Esophagus mucosa (tissue), 1 donor: Measurements from ENCODE around the gene MAST4. TPM values are rescaled to one million over a fixed set of nuclear protein-coding genes. Genes with fewer than 3 reads are reported as not detected.

ENCODE experiments used
- ATAC-seq: fragments of 200-7000 bp; cut with Tn5 transposase; one replicate; pipeline ENCODE4 v1.9.1; 2020
- total RNA-seq: library from RNA; stranded (reverse); gene quantifications from one replicate; pipeline ENCODE4 v1.2.4, GENCODE V29; 2023
- donor health status: DM: yes; HTN: yes; CAD: no.

The MAST4 gene
- total RNA-seq, 1 donor from 2014 or later, result 106 TPM

DNA sequence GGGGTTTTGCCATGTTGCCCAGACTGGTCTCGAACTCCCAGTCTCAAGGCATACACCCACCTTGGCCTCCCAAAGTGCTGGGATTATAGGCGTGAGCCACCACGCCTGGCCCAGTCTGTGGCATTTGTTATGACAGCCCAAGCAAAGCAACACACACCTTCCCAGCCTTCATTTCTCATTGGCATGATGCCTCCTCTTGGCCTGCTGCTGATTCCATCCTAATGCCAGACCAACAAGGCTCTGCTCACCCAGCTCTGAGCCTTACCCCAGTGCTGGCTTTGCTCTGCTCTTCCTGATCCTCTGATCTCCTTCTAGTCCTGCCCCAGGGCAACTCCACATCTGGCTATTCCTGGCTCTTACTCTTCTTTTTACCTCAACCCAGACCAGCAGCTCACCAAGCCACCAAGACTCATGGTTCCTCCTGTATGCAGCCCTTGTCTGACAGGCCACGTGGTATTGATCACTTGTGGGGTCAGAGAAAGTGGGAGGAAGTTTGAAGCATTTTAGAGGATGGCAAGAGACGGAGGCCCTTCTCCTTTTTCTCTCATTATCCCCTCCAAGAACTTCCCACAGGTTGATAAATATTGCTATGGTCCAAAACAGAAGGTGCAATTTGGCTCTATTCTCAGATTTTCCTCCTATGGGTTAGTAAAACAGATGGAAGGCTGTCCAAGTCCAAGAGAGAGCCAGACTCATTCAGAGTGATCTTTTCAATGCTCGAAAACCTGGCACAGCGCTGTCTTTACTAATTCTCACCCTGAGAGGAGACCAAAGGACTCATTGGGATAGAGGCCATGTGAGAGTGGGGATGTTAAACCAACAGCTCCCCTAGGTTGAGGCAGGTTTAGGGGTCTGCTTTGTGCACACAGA is 599.4 kb downstream of the MAST4 start:
- peak; percentile 15 for ATAC-seq

DNA sequence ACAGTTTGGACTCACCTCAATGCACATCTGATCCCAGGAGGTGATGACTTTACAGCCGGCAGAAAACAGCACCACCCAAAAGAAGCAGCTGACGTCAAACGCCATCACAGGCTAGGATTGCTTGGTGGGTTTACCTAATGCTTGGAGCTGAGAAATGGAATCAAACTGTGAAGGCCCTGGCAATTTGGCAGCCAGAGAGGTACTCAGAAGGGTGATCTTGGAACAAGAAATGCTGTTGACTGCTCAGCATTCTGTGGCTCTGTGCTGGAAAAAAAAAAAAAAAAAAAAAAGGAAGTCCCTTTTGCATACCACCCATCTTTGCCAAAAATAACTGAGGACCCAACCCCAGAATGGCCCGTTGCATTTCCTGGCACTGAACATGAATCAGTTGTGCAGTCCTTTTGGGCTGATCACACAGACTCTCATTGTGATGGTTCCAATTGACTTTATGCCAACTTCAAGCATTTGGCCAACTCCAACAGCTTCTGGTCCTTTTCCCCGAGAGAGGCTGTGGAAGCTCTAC is 600.4 kb downstream of the MAST4 start, which contains the start of gene CD180:
Gene CD180, minus strand, starts transcription at position 263 of the 523 bp plus-strand sequence. Its CDS starts 158 bp downstream, at position 105.
- ATAC-seq, result no peak

DNA sequence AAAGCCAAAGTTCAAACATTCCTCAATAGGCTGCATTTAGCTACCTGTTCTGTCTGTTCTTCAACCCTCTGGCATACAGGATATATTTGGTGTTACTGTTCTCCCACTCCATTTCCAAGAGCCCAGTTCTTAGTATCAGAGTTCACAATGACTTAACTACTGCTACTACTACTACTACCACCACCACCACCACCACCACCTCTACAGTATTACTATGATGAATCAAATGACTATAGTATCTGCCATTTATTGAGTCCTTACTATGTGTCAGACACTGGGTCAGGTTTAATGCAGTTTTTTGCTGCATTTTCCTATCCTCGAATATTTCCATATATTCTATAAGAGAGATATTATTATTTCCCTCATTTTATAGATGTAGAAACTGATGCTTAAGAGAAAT is 601.3 kb downstream of the MAST4 start:
- ATAC-seq, result no peak

DNA sequence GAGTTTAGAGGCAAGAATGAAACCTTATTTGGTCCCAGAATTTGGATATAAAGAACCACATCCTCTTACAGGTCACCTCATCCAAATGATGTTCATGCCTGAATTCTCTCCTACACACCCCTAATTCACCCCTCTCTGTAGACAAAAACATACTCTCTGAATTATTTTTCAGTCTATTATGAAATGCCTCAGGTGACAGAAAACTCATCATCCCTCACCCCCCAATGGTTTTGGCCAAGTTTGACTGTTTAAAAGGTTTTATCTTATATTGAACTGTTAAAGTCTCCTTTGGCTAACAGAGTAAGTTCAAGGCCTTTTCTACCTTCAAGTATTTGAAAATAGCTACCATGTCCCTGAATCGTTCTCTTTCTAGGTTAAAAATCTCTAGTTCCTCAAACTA is 602.7 kb downstream of the MAST4 start:
- no peak for ATAC-seq

DNA sequence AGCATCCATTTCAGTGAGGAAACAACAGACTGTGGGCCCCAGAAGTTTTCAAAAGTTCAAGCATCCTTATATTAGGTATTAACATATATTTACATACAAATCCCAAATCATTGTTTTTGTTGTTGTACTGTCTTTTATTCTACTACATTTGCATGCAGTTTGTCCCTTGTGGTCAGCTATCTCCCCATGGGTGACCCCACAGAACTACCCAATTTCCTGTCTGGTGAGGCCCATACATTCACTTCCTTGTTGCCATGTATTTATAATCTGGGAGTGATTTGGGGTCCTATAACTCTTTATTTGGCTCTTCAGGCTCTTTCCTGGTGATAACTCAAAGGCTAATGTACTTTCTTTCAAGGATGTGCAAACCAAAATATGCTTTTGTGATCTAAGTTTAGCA is 603.7 kb downstream of the MAST4 start:
- no peak for ATAC-seq

DNA sequence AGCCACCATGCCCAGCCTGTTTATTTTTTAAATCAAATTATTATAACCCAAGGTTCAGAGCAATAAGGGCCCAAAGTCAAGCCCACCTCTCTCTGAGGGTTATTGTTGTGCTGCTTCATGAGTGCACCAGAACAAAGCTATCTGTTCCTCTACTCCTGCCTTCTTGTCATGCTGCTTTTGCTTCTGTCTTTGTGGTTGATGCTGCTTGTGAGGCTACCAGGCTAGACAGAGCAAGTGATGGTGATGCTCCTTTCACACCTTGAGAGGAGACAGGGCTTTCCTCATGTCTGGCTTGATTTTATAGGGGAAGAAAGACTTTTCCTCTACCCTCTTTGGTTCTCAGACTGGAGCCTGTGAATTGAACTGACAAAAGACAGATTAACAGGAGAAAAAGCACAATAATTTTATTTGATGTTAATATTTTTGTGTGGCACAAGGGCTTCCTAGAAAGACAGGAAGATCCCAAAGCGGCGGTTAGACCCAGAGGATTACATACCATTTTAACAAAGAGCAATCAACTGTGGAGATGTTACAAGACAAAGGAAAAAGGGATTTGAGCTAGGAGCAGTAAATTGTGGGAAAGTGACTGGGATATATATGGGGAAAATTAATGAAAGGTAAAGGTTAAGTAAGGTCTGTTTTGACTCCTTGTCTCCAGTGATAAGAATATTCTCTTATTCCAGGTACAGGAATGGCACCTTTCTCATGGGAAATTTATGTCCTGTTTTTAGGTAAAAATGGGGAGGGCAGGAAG is 604.8 kb downstream of the MAST4 start:
- ATAC-seq, result no peak

DNA sequence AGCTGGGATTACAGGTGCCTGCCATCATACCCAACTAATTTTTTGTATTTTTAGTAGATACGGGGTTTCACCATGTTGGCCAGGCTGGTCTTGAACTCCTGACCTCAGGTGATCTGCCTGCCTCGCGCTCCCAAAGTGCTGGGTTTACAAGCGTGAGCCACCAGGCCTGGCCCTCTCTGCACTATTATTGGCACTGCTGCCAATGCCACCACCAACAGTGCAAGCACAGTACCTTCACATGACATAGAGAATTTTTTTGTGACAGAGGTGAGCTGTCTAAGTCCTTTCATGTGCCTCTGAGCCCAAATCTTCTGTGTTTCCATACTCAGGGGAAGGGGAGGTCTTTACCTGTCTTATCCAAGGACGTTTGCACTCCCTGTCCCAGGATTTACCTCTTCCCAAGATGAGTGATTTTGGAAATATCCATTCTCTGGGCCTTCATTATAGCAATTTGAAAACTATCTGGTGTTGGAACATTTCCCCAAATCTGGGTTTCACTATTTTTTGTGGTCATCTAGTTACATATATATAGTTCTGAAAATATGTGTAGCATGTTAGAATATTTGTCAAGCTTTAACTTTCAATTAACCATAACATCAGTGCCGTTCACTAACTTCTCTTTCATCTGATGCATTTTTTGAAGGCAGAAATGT is 605.8 kb downstream of the MAST4 start:
- ATAC-seq, result no peak

DNA sequence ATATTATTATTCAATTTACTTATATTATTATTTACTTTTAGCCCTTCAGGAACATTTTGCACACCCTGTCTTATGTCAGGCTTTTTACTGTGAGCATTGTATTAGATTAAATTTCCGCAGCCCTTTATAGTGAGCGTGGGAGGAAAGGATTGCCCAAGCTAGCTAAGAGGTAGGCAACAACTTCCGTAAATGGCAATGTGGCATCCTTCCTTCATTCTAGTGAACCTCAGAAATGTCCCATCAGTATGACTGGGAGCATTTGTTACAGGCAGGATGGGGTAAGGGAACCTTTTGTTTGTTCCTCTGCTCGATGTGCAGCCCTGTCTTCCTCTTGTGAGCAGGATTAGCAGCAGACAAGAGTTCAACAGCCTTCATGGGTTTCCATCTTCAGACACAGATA is 606.6 kb downstream of the MAST4 start:
- ATAC-seq, result no peak

DNA sequence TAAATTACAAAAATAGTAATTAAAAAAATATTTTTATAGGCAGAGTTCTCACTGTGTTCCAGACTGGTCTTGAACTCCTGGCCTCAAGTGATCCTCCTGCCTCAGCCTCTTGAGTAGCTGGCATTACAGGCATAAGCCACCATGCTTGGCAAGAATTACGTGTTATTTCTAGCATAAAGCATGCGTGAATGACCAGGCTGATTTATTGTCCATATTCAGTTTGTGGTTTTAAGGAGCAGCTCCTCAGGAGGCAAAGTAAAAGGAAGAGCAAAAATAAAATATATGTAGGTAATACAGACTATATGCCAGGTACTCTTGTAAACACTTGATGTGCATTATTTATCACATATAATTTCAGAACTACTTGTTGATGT is 607.5 kb downstream of the MAST4 start:
- ATAC-seq, result no peak

DNA sequence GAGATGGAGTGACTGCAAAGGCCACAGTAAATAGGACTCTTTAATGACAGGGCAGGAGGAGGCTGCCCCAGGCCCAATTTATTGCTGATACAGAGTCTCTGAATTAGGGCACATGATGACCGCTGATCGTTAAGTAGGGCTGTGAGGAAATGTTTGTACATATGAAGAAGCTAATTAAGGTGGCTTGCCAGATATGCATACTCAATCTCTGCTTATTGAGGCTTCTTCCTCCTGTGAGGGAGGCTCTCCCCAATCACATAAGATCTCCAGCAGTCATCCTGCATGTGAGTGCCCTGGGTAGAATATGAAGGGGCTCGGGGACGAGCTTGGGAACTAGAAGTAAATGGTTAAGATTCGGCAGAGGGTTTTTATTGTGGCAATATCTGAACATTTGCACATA is 608.6 kb downstream of the MAST4 start:
- no peak for ATAC-seq

DNA sequence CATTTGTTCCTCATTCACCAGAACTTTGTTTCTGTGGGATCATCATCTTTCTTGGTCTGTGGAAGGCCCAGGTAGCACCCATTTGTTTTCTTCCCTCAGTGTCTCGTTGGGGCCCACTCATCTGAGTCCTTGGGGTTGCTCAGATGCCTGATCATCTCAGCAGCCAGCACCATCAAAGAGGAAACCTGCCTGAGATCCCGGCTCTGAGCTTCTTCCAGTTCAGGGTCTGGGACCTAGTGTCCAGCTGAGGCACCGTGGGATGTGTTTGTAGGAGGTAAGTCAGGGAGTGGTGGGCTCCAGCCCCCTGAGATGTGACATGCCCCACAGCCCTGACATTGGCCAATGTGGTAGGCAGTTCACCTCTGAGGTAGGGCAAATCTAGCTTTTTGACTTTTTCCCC is 609.8 kb downstream of the MAST4 start:
- ATAC-seq, result no peak

DNA sequence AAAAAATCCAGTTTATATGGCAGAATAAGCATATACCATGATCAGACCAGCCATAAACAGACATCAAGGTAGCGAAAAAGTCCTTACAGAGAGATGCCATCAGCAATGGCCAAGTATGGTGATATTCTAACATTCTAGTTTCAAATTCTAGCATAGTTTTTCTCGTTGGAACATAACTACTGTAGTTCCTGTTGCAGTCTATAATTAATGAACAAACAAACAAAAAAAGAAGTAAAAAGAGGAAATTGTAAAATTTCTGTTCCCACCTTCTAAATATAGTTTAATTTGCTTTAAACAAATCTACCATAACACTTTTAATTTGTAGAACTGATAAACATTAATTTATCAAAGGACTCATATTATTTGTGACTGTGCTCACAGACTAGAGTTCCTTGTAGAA is 610.3 kb downstream of the MAST4 start:
- no peak for ATAC-seq

DNA sequence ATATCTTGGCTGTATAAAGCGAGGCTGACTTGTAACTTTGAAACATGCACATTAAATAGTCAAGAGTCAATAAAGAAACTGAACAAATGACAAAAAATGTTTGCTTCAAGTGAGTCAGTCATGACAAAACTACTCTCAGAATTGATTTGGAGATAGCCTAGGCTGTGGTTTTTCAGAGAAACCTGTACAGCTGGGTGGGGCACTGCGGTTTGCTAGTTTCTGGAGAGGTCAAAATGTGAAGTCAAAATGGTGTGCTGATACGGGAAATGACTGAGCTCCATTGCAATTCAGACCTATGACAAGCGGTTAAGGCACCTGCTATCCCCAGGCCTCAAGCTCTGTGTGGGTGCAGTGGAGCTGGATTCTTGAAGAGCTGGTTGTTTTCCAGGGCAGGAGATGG is 610.7 kb downstream of the MAST4 start:
- peak; percentile 90 for ATAC-seq

DNA sequence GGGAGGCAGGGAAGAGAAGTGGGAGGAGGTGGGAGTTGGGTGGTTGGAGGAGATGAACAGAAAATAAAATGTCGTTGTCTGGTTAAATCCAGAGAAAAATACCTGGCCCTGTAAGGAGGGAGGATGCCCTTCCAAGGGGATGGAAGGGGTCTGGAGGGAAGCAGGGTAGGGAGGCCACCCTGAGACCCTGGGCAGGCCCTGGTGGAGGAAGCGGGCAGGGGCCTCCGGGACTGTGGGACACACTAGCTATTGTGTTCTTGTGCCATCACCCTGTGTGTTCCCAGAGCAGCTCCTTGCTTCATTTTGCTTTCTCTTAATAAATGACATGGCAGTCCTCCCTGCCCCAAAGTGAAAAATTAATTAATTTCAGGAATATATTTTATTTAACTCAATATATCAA is 612.2 kb downstream of the MAST4 start:
- ATAC-seq, result no peak

DNA sequence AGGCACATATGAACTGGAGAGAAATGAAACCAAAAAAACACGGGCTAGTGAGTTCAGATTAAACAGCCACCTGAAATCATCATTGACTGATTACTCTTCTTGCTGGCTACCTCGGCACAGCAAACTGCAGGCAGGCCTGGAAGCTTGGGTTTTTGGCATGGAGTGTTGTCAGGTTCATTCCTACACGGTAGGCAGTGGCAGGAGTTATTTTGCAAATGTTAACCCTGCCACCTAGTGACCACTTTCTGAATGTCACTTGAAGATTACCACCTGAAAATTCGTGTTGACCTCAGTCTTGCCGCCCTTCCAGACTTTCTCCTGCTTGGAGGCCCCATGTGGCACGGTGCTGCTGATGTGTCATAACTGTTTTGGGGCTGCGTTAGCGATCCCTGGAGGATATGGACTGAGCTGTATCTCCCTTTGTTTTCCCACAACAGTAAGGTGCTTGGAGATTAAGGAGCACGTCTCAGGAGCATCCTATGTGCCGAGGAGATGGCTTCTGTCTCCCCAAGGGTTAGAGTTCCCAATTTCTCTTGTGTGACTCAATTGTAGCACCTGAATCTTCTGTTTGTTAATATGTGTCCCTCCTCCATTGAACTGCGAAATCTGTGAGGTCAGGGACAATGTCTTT is 613.1 kb downstream of the MAST4 start:
- peak; percentile 75 for ATAC-seq

DNA sequence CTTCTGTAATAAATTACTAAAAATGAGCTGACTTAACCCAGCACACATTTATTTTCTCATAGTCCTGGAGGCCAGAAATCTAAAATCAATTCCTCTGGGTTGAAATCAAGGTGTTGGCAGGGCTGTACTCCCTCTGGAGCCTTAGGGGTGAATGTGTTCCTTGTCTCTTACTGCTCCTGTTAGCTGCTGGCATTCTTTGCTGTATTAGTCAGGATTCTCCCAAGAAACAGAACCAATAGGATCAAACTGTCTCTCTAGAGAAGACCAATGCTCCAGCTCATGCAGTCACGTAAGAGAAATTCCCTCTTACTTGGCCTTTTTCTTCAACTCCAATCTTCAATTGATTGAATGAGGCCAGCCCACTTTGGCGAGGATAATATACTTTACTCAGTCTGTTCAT is 615.7 kb downstream of the MAST4 start:
- no peak for ATAC-seq

DNA sequence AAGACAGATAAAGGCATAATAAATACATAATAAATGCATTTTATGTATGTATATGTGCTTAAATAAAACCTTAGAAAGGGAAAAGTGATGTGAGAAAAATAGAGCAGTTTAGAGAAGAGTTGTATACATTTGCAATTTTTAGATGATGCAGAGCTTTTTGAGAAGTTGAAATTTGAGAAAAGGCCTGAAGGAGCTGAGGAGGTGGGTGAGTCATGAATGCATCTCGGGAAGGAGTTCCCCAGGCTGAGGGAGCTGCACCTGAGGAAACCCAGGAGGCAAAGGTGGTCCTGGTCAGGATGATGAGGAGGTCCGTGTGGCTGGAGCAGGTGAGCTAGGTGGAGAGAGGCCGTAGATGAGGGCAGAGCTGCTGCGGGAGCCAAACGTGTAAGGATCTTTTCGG is 617.8 kb downstream of the MAST4 start:
- no peak for ATAC-seq

DNA sequence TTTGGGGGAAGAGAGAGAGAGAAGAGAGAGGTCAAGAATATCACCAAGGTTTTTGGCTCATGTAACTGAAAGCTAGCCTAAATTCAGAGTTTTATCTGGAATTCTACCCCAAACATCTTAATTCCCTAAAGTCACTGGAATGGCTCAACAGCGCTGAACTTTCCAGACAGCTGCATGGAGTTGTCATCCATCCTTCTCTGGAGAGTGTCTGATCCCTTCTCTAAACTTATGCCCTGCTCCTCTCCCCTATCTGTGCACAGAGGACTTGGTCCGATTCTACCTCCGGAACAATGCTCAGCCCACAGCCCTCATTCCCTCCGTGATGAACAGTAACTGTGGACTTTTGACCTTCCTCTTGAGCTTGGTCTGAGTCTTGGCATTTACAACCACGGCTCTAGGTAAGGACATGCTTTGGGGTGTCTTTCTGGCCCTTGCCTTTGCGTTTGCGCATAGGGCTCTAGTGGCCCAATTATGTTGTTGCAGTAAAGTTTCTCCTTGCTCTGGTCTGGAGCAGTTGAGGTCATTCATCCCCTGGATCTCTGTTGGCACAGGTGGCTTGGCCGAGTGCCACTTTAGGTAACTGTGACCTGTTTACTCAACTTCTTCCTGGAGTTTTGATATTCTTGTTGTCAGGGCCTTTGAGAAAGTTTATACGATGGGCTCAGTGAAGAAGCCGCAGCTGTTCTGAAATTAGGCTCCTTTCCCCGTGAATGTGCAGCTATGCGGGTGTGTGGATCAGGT is 618.7 kb downstream of the MAST4 start:
- no peak for ATAC-seq

DNA sequence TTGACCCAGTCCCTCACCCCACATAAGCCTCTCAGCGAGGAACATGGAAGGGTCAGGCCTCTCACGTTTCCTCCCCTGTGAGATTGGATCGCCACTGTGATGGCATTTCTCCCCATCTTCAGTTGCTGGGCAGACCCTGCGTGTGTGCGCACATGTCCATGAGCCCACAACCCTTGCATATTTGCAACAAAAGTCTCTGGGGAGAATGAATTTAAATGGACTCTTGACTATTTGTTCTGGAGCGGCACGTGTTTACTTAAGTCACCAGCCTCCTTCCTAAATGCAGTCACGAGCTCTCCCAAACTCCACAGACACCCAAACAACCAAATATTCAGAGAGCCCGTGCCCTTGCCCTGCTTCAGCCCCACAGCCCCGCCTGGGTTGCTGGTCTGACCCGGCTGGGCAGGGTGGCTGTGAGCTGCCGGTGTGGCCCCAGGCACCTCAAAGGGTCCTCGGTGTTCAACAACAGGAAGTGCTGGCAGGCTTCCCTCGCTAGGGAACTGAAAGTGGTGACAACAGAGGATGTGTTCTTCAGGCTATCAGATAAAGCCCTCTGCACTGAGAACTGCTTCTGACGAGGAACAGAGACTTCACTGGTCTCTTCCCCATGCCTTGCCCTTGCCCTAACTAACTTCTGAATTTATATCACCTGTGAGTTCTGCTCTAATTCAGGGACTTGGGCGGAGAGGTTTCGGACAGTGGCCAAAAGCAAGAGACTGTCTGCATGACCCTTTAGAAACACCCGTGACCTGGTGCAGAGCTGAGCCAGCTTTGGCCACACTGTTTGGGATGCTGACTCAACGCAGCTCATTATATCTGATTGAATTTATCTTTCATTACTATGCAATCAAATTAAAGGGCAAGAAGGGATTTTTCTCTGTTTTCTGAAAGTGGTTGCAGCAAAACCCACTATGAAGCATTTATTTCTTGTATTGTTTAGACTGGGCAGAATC is 619.6 kb downstream of the MAST4 start:
- peak; percentile 83 for ATAC-seq

DNA sequence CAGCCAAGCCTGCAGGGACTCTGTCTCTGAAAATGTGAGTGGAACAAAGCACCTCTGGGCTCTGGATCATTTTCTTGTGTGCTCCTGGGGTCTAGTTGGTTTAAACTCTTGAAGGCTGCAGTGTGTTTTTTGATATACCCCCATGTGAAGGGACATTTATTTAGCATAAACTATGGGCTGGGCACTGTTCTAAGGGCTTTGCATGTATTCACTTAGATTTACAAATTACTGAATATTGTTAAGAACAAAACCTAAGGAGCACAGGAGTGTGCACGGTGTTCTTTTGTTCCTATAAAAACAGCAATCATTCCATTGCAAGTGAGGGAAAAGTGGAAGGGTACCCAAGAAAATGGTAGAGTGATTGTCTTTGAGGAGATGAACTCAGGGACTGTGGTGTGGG is 620.4 kb downstream of the MAST4 start:
- no peak for ATAC-seq
